GM18517 (cell line): ENCODE data around the gene KMT5B.

ENCODE experiments used
- ATAC-seq: cut with Tn5 transposase; IDR thresholded peaks from one replicate; pipeline ENCODE4 v1.9.1; 2021; ENCODE audit warnings: mild to moderate bottlenecking, moderate library complexity; ENCODE audit not compliant: unreplicated experiment

The KMT5B gene

GRCh38 chr11:68186061-68186460, 27.0 kb downstream of the KMT5B start:
- ATAC-seq = no peak

GRCh38 chr11:68181719-68182451, 31.2 kb downstream of the KMT5B start:
- ATAC-seq = no peak

- ATAC-seq = no peak
These were observed 33.2 kb downstream of the KMT5B start for GRCh38 chr11:68179847-68180246.

- ATAC-seq = no peak
These were observed 35.2 kb downstream of the KMT5B start for GRCh38 chr11:68177877-68178276.

GRCh38 chr11:68173926-68174325, 39.2 kb downstream of the KMT5B start:
- ATAC-seq = no peak

GRCh38 chr11:68169442-68169841, 43.7 kb downstream of the KMT5B start:
- ATAC-seq = no peak

- ATAC-seq = no peak
These were observed 44.4 kb downstream of the KMT5B start for GRCh38 chr11:68168694-68169093.

- no peak for ATAC-seq
These were observed 45.6 kb downstream of the KMT5B start for GRCh38 chr11:68167474-68167873.

- no peak for ATAC-seq
These were observed 46.1 kb downstream of the KMT5B start for GRCh38 chr11:68166969-68167368.

GRCh38 chr11:68165601-68166000, 47.5 kb downstream of the KMT5B start:
- ATAC-seq = no peak

- ATAC-seq = no peak
These were observed 48.7 kb downstream of the KMT5B start for GRCh38 chr11:68164437-68164836.

GRCh38 chr11:68163691-68164090, 49.4 kb downstream of the KMT5B start:
- no peak for ATAC-seq

- no peak for ATAC-seq
These were observed 52.9 kb downstream of the KMT5B start for GRCh38 chr11:68160100-68160695.

- ATAC-seq = no peak
These were observed 53.4 kb downstream of the KMT5B start for GRCh38 chr11:68159665-68160064.

GRCh38 chr11:68159161-68159560, 53.9 kb downstream of the KMT5B start:
- ATAC-seq = no peak

- ATAC-seq = no peak
These were observed 54.5 kb downstream of the KMT5B start for GRCh38 chr11:68158580-68158979.

GRCh38 chr11:68153742-68154141, 59.4 kb downstream of the KMT5B start:
- ATAC-seq = no peak

GRCh38 chr11:68150037-68150436, 63.1 kb downstream of the KMT5B start:
- no peak for ATAC-seq

- no peak for ATAC-seq
These were observed 63.7 kb downstream of the KMT5B start for GRCh38 chr11:68149417-68149816.

GRCh38 chr11:68148879-68149278, 64.2 kb downstream of the KMT5B start:
- ATAC-seq = no peak

- no peak for ATAC-seq
These were observed 64.9 kb downstream of the KMT5B start for GRCh38 chr11:68148071-68148805.
